Measurements from ENCODE around the gene OVOL1. TPM values are rescaled to one million over a fixed set of nuclear protein-coding genes. Genes with fewer than 3 reads are reported as not detected.
"Not testable (repeated sequence)": the region's sequence is repeated elsewhere in the genome, so short reads cannot be mapped to it uniquely, and the experiment has no call there.

The OVOL1 gene
- total and polyA plus RNA-seq, 8 donors: 0.20 to 0.45 (median 0.34) TPM

DNA sequence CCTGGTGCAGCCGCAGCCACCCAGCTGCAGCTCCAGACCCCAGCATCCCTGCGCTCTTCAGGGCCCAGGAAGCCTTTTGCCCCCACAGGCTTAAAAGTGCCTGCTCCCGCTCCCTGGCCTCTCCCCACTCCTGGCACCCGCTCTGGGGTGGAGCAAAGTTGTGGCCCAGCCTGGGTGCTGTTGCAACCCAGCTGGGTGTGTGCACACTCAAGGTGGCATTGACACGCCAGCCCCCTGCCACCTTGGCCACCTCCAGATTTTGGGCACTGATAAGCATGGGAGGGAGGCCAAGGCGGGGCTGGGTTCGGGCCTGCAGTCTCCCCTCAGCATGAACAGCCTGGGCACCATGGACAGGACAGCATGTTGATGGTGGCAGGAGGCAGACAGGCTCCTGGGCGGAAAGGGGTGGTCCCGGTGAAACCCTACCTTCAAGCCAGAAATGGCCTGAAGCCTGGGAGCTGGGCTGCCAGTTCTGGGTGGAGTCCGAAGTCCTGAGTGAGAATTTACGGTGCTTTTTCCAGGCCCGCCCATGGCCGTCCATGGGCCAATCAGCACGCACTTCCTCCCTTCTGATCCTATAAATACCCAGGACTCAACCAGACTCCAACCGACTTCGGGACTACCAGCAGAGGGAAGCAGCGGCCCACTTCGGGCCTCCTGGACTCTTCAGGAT lies 42.7 kb upstream of the OVOL1 start:
- Histone ChIP-seq H3K36me3 (no peaks in the 10 kb centered on the region), H3K4me1 (no peaks in the 10 kb centered on the region), H3K27me3 (no peaks in the 10 kb centered on the region), H3K9me3 (no peaks in the 10 kb centered on the region), H3K4me3 (no peak overlapping the region), H3K27ac (no peak overlapping the region)
- ATAC-seq: peak; percentile 65
- peak in 1 of 4 donors; percentile 39 for DNase-seq
- intact Hi-C loops (cut with DNase I): no loop called here
- TF ChIP-seq, protein P1, sequence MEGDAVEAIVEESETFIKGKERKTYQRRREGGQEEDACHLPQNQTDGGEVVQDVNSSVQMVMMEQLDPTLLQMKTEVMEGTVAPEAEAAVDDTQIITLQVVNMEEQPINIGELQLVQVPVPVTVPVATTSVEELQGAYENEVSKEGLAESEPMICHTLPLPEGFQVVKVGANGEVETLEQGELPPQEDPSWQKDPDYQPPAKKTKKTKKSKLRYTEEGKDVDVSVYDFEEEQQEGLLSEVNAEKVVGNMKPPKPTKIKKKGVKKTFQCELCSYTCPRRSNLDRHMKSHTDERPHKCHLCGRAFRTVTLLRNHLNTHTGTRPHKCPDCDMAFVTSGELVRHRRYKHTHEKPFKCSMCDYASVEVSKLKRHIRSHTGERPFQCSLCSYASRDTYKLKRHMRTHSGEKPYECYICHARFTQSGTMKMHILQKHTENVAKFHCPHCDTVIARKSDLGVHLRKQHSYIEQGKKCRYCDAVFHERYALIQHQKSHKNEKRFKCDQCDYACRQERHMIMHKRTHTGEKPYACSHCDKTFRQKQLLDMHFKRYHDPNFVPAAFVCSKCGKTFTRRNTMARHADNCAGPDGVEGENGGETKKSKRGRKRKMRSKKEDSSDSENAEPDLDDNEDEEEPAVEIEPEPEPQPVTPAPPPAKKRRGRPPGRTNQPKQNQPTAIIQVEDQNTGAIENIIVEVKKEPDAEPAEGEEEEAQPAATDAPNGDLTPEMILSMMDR (IDR thresholded peaks at IDR 0.05): no peak

DNA sequence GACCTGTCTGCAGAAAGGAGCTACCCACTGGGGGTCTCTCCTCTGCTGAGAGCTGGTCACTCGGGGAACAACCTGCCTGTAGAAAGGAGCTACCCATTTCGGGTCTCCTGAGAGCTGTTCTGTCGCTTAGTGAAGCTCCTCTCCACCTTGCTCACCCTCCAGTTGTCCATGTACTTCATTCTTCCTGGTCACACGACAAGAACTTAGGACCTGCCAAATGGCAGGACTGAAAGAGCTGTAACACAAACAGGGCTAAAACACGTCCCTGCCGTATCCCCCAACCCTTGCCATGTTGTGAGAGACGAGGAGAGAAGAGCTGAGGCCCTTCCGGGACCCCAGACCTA lies 42.2 kb upstream of the OVOL1 start:
- Histone ChIP-seq H3K9me3 (no peaks in the 10 kb centered on the region), H3K36me3 (no peaks in the 10 kb centered on the region), H3K4me1 (no peaks in the 10 kb centered on the region), H3K27me3 (no peaks in the 10 kb centered on the region), H3K27ac (no peak overlapping the region), H3K4me3 (no peak overlapping the region)
- intact Hi-C loops (cut with DNase I): no loop called here
- ATAC-seq (no peak), DNase-seq (no peak)
- TF ChIP-seq, protein P1 (IDR thresholded peaks at IDR 0.05): no peak

DNA sequence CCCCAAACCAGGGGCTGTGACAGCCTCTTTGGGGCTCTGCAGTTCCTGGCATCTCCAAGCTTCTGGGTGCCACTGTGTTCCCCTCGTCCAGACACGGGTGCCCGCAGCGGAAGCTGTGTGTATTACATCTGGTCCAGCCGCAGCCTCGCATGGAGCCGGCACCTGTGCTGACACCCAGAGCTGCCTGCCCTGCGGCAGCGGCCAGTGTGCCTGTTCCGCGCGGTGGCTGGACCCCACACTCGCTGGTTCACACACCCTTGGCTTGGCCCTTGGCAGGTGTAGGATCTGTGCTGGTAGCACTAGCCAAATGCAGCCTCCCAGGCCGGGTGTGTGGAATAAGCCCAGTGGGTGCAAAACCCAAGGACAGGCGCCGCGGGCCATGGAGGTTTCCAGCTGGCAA lies 41.8 kb upstream of the OVOL1 start:
- intact Hi-C loops (cut with DNase I): no loop called here
- TF ChIP-seq, protein P1 (IDR thresholded peaks at IDR 0.05): no peak
- ATAC-seq: no peak

GRCh38 chr11:65762169-65762568 lies 24.7 kb upstream of the OVOL1 start:
- H3K27me3 ChIP-seq; H3K9me3 ChIP-seq; intact Hi-C loops (cut with DNase I); ATAC-seq; H3K27ac ChIP-seq; DNase-seq; H3K36me3 ChIP-seq; H3K4me3 ChIP-seq: not testable (repeated sequence)
- peaks cover 0 to 11% of the 10 kb centered on the region in 2 donors for H3K4me1 ChIP-seq

More for the DNA sequence above, 41.8 kb upstream of the OVOL1 start:
- no peaks in the 10 kb centered on the region for H3K9me3 ChIP-seq
- H3K36me3 ChIP-seq: no peaks in the 10 kb centered on the region
- H3K4me1 ChIP-seq: no peaks in the 10 kb centered on the region
- peak in 1 of 4 donors; percentile 77 for DNase-seq
- no peaks in the 10 kb centered on the region for H3K27me3 ChIP-seq
- H3K4me3 ChIP-seq: no peak overlapping the region
- no peak overlapping the region for H3K27ac ChIP-seq

- H3K27me3 ChIP-seq; DNase-seq; intact Hi-C loops (cut with DNase I); H3K9me3 ChIP-seq; H3K36me3 ChIP-seq; ATAC-seq; H3K4me3 ChIP-seq; H3K27ac ChIP-seq: not testable (repeated sequence)
- peaks cover 0 to 17% of the 10 kb centered on the region in 2 donors for H3K4me1 ChIP-seq
Observed at GRCh38 chr11:65762816-65763215, 24.0 kb upstream of the OVOL1 start.

DNA sequence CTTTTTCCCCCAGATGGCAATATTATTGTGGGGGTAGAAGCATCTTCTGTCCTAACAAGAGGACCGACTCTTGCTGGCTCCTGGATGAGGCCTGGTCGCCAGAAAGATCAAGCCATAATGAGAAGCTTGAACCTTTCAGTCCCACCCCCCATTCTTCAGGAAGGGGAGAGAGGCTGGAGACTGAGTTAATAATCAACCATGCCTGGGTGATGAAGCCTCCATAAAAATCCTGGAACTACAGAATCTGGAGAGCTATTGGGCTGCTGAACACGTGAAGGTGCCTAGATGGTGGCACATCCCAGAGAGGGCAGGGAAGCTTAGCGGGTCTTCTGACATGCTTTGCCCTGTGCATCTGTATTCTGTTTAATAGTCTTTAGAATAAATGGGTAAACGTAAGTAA lies 22.4 kb upstream of the OVOL1 start:
- no peak overlapping the region for H3K4me3 ChIP-seq
- H3K27ac ChIP-seq: no peak overlapping the region
- peak; percentile 27 for ATAC-seq
- H3K4me1 ChIP-seq: peaks cover 0 to 28% of the 10 kb centered on the region in 2 donors
- no peaks in the 10 kb centered on the region for H3K27me3 ChIP-seq
- no peak for DNase-seq
- TF ChIP-seq, protein P1 (IDR thresholded peaks at IDR 0.05): no peak
- intact Hi-C loops (cut with DNase I): no loop called here
- H3K36me3 ChIP-seq: no peaks in the 10 kb centered on the region
- no peaks in the 10 kb centered on the region for H3K9me3 ChIP-seq
